BLaER1 (cell line): Measurements from ENCODE around the gene LST1.
"Not testable (repeated sequence)": the region's sequence is repeated elsewhere in the genome, so short reads cannot be mapped to it uniquely, and the experiment has no call there.

Experiments
- H3K27ac ChIP-seq: shearing (Covaris generic); formaldehyde crosslinking; 2 replicates; pipeline ENCODE4 v1.8.1; 2022
- H3K27me3 ChIP-seq: shearing (Covaris generic); formaldehyde crosslinking; 2 replicates; pipeline ENCODE4 v1.8.1; 2022
- H3K36me3 ChIP-seq: shearing (Covaris generic); formaldehyde crosslinking; 2 replicates; pipeline ENCODE4 v1.8.1; 2022
- H3K4me1 ChIP-seq: shearing (Covaris generic); formaldehyde crosslinking; 2 replicates; pipeline ENCODE4 v1.8.1; 2022
- H3K4me2 ChIP-seq: shearing (Covaris generic); formaldehyde crosslinking; 2 replicates; pipeline ENCODE4 v1.8.1; 2022
- H3K4me3 ChIP-seq: shearing (Covaris generic); formaldehyde crosslinking; 2 replicates; pipeline ENCODE4 v1.8.1; 2022
- H3K9ac ChIP-seq: shearing (Covaris generic); formaldehyde crosslinking; 2 replicates; pipeline ENCODE4 v1.8.1; 2022
- H3K9me3 ChIP-seq: shearing (Covaris generic); formaldehyde crosslinking; 2 replicates; pipeline ENCODE4 v1.8.1; 2022
- H4K20me1 ChIP-seq: shearing (Covaris generic); formaldehyde crosslinking; 2 replicates; pipeline ENCODE4 v1.8.1; 2022
- Cebpa-rat ChIP-seq: shearing (Covaris generic); IDR thresholded peaks from 2 replicates; pipeline ENCODE4 v1.8.1; 2022

The LST1 gene

DNA sequence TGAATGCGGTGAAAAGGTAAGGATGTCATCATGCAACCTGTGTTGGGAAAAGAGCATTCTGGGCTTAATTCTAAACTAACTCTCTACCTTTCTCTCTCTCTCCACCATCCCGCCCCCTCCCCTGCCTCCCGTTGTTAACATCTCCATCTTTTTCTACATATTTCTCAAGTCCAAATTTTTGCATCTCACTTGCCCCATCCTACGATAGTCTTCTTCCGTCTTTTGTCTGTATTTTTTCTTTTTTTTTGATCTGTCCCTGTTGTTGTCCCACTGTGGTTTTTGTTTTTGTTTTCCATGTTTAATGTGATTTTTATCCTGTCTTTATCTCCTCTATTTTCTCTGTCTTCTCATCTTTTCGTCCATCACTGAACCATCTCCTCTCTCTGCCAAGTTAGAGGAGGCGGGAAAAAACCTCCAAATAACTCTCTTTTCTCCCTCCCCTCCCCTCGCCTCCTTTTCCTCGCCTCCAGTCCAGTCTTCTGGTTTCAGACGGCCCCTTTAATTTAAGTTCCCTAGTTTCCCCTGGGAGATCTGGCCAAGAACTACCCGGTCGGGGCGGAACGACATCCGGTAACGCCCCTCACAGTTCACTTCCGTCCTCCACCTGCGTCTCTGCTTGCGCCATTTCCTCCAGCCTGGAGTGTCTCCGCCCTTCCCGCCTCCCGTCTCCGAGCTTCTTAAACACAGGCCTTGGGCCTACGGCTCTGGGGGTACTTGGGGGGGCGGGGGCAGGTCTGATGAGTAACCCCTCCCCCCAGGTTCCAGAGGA lies 38.9 kb upstream of the LST1 start, which contains the start of gene NFKBIL1:
Gene NFKBIL1 (plus strand): TSS at position 651 of the 769 bp plus-strand sequence. CDS start 87 bp downstream, at position 738.
- no peaks in the 10 kb centered on the region for H4K20me1 ChIP-seq
- no peaks in the 10 kb centered on the region for H3K9me3 ChIP-seq
- TF ChIP-seq Cebpa-rat: peak; percentile 68
- H3K9ac ChIP-seq: peak within 1 kb of the TSS; percentile 78
- H3K27ac ChIP-seq: peak within 1 kb of the TSS; percentile 84
- H3K36me3 ChIP-seq: peaks cover 12% of the 10 kb centered on the region; the same call in 1 of the 2 replicates
- no peaks in the 10 kb centered on the region for H3K27me3 ChIP-seq
- peak within 1 kb of the TSS; percentile 63 for H3K4me3 ChIP-seq
- peaks cover 79% of the 10 kb centered on the region for H3K4me1 ChIP-seq
- peak within 1 kb of the TSS; percentile 93 for H3K4me2 ChIP-seq

GRCh38 chr6:31547727-31548543 lies 38.1 kb upstream of the LST1 start:
- Histone ChIP-seq H3K4me1 (peaks cover 75% of the 10 kb centered on the region), H3K36me3 (peaks cover 14% of the 10 kb centered on the region), H3K9ac (peak overlapping the region; percentile 78), H3K27ac (peak overlapping the region; percentile 84), H3K9me3 (no peaks in the 10 kb centered on the region), H4K20me1 (no peaks in the 10 kb centered on the region), H3K4me3 (peak overlapping the region; percentile 63), H3K27me3 (no peaks in the 10 kb centered on the region), H3K4me2 (peak overlapping the region; percentile 93)
- no peak for TF ChIP-seq Cebpa-rat

- Histone ChIP-seq H3K4me1 (peaks cover 70% of the 10 kb centered on the region), H4K20me1 (no peaks in the 10 kb centered on the region), H3K27me3 (no peaks in the 10 kb centered on the region), H3K4me3 (peak overlapping the region; percentile 63), H3K4me2 (peak overlapping the region; percentile 93), H3K27ac (peak overlapping the region; percentile 84), H3K9me3 (no peaks in the 10 kb centered on the region), H3K9ac (peak overlapping the region; percentile 78), H3K36me3 (peaks cover 19% of the 10 kb centered on the region)
- no peak for TF ChIP-seq Cebpa-rat
Measured at GRCh38 chr6:31548544-31548873, 37.6 kb upstream of the LST1 start.

DNA sequence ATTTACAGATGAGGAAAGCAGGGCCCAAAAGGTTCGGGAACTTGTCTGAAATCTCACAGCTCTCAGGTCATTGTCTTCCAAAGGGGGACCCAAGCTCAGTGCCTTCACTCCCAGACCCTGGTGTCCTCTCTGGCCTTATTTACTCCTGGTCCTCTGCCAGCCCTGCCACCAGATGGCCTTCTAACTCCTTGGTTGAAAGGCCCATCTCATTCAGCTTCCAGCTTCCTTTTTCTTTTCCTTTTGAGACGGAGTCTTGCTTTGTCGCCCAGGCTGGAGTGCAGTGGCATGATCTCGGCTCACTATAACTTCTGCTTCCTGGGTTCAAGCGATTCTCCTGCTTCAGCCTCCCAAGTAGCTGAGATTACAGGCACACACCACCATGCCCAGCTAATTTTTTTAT lies 34.7 kb upstream of the LST1 start:
- Histone ChIP-seq H3K4me2 (peak overlapping the region; percentile 35), H3K27ac (0 out of 2 replicates have a peak overlapping the region, but pooled peaks have one; percentile 11), H3K36me3 (peaks cover 24% of the 10 kb centered on the region), H3K4me1 (peaks cover 74% of the 10 kb centered on the region)
- not testable (repeated sequence) for H3K4me3 ChIP-seq, H3K27me3 ChIP-seq, H3K9ac ChIP-seq, H4K20me1 ChIP-seq, H3K9me3 ChIP-seq

- no peaks in the 10 kb centered on the region for H3K27me3 ChIP-seq
- H3K27ac ChIP-seq: peak overlapping the region; percentile 80
- peaks cover 11% of the 10 kb centered on the region; the same call in 1 of the 2 replicates for H3K36me3 ChIP-seq
- H4K20me1 ChIP-seq: no peaks in the 10 kb centered on the region
- H3K4me2 ChIP-seq: peak overlapping the region; percentile 98
- H3K4me3 ChIP-seq: no peak overlapping the region
- H3K9ac ChIP-seq: peak overlapping the region; percentile 58
- TF ChIP-seq Cebpa-rat: no peak
- H3K9me3 ChIP-seq: no peaks in the 10 kb centered on the region
- H3K4me1 ChIP-seq: peaks cover 86% of the 10 kb centered on the region
Measured at GRCh38 chr6:31556307-31556706, 29.8 kb upstream of the LST1 start.

DNA sequence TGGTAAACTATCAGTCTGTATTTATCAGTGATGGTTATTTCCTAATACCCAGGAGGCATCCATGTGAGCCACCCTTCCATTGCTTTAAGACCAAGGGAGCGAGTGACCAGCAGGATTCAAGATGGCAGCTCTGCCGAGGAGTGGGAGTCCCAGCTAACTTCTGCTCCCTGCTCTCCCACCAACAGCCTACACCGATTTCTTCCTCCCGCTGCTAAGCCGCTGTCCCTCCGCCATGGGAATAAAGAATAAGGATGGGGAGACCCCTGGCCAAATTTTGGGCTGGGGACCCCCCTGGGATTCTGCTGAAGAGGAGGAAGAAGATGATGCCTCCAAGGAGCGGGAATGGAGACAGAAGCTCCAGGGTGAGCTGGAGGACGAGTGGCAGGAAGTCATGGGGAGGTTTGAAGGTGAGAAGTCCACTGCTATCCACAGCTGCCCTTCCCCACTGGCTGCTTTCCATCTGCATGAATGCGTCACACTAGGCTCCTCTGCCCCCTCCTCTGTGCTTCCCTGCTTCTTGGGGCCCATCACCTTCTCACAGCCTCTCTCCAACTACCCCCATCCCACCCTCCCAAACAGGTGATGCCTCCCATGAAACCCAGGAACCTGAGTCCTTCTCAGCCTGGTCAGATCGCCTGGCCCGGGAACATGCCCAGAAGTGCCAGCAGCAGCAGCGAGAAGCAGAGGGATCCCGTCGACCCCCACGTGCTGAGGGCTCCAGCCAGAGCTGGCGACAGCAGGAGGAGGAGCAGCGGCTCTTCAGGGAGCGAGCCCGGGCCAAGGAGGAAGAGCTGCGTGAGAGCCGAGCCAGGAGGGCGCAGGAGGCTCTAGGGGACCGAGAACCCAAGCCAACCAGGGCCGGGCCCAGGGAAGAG lies 28.4 kb upstream of the LST1 start:
- Histone ChIP-seq H3K36me3 (peaks cover 11% of the 10 kb centered on the region; the same call in 1 of the 2 replicates), H3K4me2 (peak overlapping the region; percentile 98), H3K4me1 (peaks cover 92% of the 10 kb centered on the region), H3K4me3 (peak overlapping the region; percentile 61), H3K9me3 (no peaks in the 10 kb centered on the region), H3K27me3 (no peaks in the 10 kb centered on the region), H4K20me1 (no peaks in the 10 kb centered on the region), H3K9ac (peak overlapping the region; percentile 80), H3K27ac (peak overlapping the region; percentile 96)
- no peak for TF ChIP-seq Cebpa-rat

DNA sequence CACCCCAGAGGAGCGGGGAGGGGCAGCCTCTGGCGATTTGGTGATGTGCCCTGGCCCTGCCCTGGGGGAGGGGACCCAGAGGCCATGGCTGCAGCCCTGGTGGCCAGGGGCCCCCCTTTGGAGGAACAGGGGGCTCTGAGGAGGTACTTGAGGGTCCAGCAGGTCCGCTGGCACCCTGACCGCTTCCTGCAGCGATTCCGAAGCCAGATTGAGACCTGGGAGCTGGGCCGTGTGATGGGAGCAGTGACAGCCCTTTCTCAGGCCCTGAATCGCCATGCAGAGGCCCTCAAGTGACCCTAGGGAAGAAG lies 27.8 kb upstream of the LST1 start:
- H3K4me2 ChIP-seq: peak overlapping the region; percentile 98
- peak overlapping the region; percentile 96 for H3K27ac ChIP-seq
- peaks cover 98% of the 10 kb centered on the region for H3K4me1 ChIP-seq
- no peaks in the 10 kb centered on the region for H3K27me3 ChIP-seq
- H3K9ac ChIP-seq: peak overlapping the region; percentile 80
- H3K9me3 ChIP-seq: no peaks in the 10 kb centered on the region
- peak overlapping the region; percentile 61 for H3K4me3 ChIP-seq
- no peaks in the 10 kb centered on the region for H4K20me1 ChIP-seq
- TF ChIP-seq Cebpa-rat: no peak
- H3K36me3 ChIP-seq: peaks cover 6% of the 10 kb centered on the region; the same call in 1 of the 2 replicates

DNA sequence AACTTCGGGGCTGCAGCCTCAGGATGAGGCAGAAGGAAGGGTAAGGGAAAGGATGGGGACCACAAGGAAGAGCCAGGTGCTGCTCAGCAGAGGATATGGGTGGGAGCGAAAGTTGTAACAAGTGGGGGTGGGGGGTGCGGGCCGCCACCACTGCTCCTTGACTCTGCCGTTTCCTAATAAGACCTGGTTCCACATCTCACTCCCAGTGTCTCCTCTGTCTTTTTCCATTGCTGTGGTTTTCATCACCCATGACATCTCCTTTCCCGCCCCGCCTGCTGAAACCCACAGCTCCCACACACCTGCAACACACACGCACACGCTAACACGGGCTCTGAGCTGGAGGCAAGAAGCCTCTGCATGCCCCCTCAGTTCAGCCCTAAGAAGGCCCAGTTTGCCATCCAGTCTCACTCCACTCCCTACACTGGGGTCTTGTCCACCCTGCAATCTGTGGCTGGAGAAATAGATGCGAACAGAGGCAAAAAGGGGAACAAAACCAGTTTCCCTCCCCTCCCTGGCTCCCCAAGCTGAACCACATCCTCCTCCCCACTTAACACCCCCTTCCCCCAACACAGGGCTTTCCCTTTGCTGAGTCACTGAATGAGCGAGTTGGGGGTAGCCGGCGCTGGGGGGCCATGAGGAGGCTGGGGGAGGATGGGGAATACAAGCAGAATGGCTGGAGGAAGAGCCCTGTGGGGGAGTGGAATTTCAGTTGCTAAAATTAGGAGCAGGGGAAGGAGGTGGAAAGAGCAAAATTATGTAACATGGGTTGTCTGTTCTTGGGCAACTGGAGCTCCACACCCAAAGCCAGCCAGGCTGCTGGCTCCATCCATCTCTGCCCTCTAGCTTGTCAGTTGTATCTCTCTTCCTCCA lies 27.2 kb upstream of the LST1 start:
- H3K4me2 ChIP-seq: peak overlapping the region; percentile 98

DNA sequence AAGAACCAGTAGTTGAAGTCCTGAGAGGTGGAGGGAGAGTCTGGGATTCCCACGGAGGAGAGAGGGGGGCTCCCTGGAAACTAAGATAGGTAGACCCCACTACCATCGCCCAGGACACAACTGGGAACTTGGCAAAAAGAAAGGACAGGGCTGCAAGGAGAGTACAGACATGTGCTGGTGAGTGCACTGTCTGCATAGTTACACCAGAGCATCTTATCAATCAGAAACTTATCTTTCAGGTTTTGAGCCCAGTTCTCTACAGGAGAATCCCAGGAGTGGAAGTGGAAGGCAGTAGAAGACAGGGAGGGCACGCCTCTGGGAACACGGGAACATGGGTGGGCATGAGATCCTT lies 26.5 kb upstream of the LST1 start:
- H3K4me1 ChIP-seq: peaks cover 100% of the 10 kb centered on the region
- H3K9me3 ChIP-seq: no peaks in the 10 kb centered on the region
- H3K36me3 ChIP-seq: no peaks in the 10 kb centered on the region
- H3K4me3 ChIP-seq: peak overlapping the region; percentile 61
- peak overlapping the region; percentile 98 for H3K4me2 ChIP-seq
- H3K9ac ChIP-seq: peak overlapping the region; percentile 80
- peak overlapping the region; percentile 96 for H3K27ac ChIP-seq
- no peak for TF ChIP-seq Cebpa-rat
- no peaks in the 10 kb centered on the region for H4K20me1 ChIP-seq
- H3K27me3 ChIP-seq: no peaks in the 10 kb centered on the region

More for the DNA sequence above, 27.2 kb upstream of the LST1 start:
- Histone ChIP-seq H3K36me3 (0 out of 2 replicates have a peak, but pooled peaks cover 4% of the 10 kb centered on the region), H4K20me1 (no peaks in the 10 kb centered on the region), H3K4me3 (peak overlapping the region; percentile 61), H3K9ac (peak overlapping the region; percentile 80), H3K27me3 (no peaks in the 10 kb centered on the region), H3K4me1 (peaks cover 99% of the 10 kb centered on the region), H3K27ac (peak overlapping the region; percentile 96), H3K9me3 (no peaks in the 10 kb centered on the region)
- TF ChIP-seq Cebpa-rat: no peak
